GM10847 (cell line): ENCODE results near the gene NCMAP.

Experiments used
- POLR2A ChIP-seq: IDR thresholded peaks from 2 replicates; pipeline ENCODE4 v1.6.1; 2011; ENCODE audit not compliant: insufficient read length; ENCODE audit errors: extremely low read depth

Gene NCMAP

GRCh38 chr1:24636661-24637357, 80.9 kb downstream of the NCMAP start:
- TF ChIP-seq POLR2A = no peak

- no peak for TF ChIP-seq POLR2A
Observed at GRCh38 chr1:24639094-24639493, 83.2 kb downstream of the NCMAP start.

GRCh38 chr1:24639881-24640280, 84.0 kb downstream of the NCMAP start:
- no peak for TF ChIP-seq POLR2A

- TF ChIP-seq POLR2A = no peak
Observed at GRCh38 chr1:24640288-24640687, 84.4 kb downstream of the NCMAP start.

GRCh38 chr1:24641646-24642151, 85.8 kb downstream of the NCMAP start:
- TF ChIP-seq POLR2A = no peak

- peak; percentile 82 for TF ChIP-seq POLR2A
Observed at GRCh38 chr1:24642481-24643362, 86.8 kb downstream of the NCMAP start, which contains the start of gene SRRM1. TSS of gene SRRM1 (plus strand) at chr1:24643302. CDS start at chr1:24643327, 25 bp downstream.

GRCh38 chr1:24643363-24644099, 87.6 kb downstream of the NCMAP start:
- no peak for TF ChIP-seq POLR2A

- no peak for TF ChIP-seq POLR2A
Observed at GRCh38 chr1:24644100-24644384, 88.2 kb downstream of the NCMAP start.

- no peak for TF ChIP-seq POLR2A
Observed at GRCh38 chr1:24648919-24649318, 93.0 kb downstream of the NCMAP start.

GRCh38 chr1:24652382-24652781, 96.5 kb downstream of the NCMAP start:
- TF ChIP-seq POLR2A = no peak

- TF ChIP-seq POLR2A = no peak
Observed at GRCh38 chr1:24654010-24654409, 98.1 kb downstream of the NCMAP start.

GRCh38 chr1:24656046-24656445, 100.2 kb downstream of the NCMAP start:
- no peak for TF ChIP-seq POLR2A

GRCh38 chr1:24657781-24658180, 101.9 kb downstream of the NCMAP start:
- no peak for TF ChIP-seq POLR2A
